ENCODE results near the gene SMARCC1. TPM values are rescaled to one million over a fixed set of nuclear protein-coding genes. Genes with fewer than 3 reads are reported as not detected.
A peak's percentile ranks its signal among the peaks of the same experiment; 100 is the strongest.

SMARCC1 gene
- total RNA-seq, 4 donors from 2014 or later, result 28.2 to 51.7 (median 31.2) TPM

GRCh38 chr3:47794544-47794943 is 12.9 kb upstream of the SMARCC1 start:
- WGBS, 2 donors, result 74 to 79% methylated on average over 4 of the region's 4 CpGs
- no peak for DNase-seq
- Histone ChIP-seq H3K4me3 (no peak overlapping the region), H3K36me3 (no peaks in the 10 kb centered on the region), H3K9me3 (no peaks in the 10 kb centered on the region), H3K27me3 (no peaks in the 10 kb centered on the region), H3K27ac (no peak overlapping the region), H3K4me1 (peaks cover 0 to 8% (median 0%) of the 10 kb centered on the region in 3 donors)
- TF ChIP-seq CTCF (IDR thresholded peaks at IDR 0.05), result no peak
- no peak for TF ChIP-seq POLR2A (IDR thresholded peaks at IDR 0.05)
- intact Hi-C loops (cut with DNase I), result no loop called here

DNA sequence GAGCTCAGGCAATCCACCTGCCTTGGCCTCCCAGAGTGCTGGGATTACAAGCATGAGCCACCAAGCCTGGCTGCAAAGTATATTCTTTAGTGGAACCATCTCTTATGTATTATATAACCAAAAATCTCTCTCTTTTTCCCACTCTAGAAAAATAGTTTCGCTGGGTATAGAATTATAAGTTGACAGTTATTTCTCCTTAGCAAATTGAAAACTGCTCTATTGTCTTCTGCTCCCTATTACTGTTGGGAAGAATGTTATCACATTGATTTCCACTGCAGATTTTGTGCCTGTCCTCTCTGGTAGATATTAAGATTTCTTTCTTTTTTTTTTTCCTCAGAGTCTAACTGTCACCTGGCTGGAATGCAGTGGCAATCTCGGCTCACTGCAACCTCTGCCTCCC is 11.0 kb upstream of the SMARCC1 start:
- H3K4me3 ChIP-seq, result no peak overlapping the region
- TF ChIP-seq POLR2A (IDR thresholded peaks at IDR 0.05) (no peak), CTCF (IDR thresholded peaks at IDR 0.05) (no peak)
- no peak for DNase-seq
- no peaks in the 10 kb centered on the region for H3K27me3 ChIP-seq
- intact Hi-C loops (cut with DNase I), result loop anchor here (2.0 kb wide), 1 partner anchor 270 kb away; no protein-coding TSS in a partner anchor
- H3K9me3 ChIP-seq, result no peaks in the 10 kb centered on the region
- H3K27ac ChIP-seq, result no peak overlapping the region
- H3K4me1 ChIP-seq, result peaks cover 0 to 12% (median 0%) of the 10 kb centered on the region in 3 donors
- H3K36me3 ChIP-seq, result no peaks in the 10 kb centered on the region
- WGBS, 2 donors, result 97 to 100% methylated on average over 2 of the region's 2 CpGs

DNA sequence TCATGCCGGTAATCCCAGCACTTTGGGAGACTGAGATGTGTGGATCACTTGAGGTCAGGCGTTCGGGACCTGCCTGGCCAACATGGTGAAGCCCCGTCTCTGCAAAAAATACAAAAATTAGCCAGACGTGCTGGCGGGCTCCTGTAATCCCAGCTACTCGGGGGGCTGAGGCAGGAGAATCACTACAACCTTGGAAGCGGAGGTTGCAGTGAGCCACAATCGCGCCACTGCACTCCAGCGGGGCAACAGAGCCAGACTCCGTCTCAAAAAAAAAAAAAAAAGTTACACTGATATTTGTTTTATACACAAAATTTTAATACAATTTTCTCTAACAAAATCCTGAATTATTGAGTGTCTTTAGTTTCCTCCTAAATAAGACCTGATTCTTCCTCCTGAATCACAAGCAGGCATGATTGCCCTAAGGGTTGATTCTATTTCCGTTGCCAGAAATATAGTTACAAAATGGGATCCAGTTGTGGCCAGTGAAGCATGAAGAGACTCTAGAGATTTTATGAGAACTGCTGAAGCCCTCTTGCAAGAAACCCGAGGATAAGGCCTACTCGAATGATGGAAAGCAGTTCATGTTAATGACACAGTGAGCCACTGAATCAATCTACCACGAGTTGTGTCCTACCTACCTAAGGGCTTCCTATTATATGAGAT is 9.6 kb upstream of the SMARCC1 start:
- Histone ChIP-seq H3K4me1 (peaks cover 0 to 12% (median 0%) of the 10 kb centered on the region in 3 donors), H3K27ac (no peak overlapping the region), H3K36me3 (no peaks in the 10 kb centered on the region), H3K4me3 (no peak overlapping the region), H3K27me3 (no peaks in the 10 kb centered on the region), H3K9me3 (no peaks in the 10 kb centered on the region)
- DNase-seq, result no peak
- 87 to 88% methylated on average over 12 to 16 of the region's 16 CpGs for WGBS, 2 donors
- TF ChIP-seq POLR2A (IDR thresholded peaks at IDR 0.05) (no peak), CTCF (IDR thresholded peaks at IDR 0.05) (no peak)
- intact Hi-C loops (cut with DNase I), result no loop called here

DNA sequence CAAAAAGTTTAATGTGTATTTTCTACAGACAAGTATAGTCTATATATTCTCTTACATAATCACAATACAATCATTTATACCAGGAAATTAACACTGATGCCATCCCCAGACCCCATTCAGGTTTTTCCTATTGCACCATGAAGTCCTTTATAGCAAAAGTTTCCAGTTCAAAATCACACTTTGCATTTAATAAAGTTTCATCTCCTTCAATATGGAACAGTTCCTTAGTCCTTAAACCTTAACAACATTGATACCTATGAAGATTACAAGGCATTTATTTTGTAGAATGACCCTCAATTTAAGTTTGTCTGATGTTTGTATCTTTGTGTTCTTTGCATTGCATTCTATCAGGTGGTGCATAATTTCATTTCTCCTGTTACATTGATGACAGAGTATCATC is 2.0 kb upstream of the SMARCC1 start:
- H3K4me3 ChIP-seq, result no peak overlapping the region
- TF ChIP-seq CTCF (IDR thresholded peaks at IDR 0.05), result no peak
- TF ChIP-seq POLR2A (IDR thresholded peaks at IDR 0.05), result no peak
- H3K27ac ChIP-seq, result no peak overlapping the region
- H3K27me3 ChIP-seq, result no peaks in the 10 kb centered on the region
- intact Hi-C loops (cut with DNase I), result no loop called here
- peaks cover 5 to 38% (median 22%) of the 10 kb centered on the region in 3 donors for H3K4me1 ChIP-seq
- DNase-seq, result no peak
- H3K36me3 ChIP-seq, result no peaks in the 10 kb centered on the region
- no peaks in the 10 kb centered on the region for H3K9me3 ChIP-seq

- peaks cover 5 to 44% (median 23%) of the 10 kb centered on the region in 3 donors for H3K4me1 ChIP-seq
- H3K27me3 ChIP-seq, result no peaks in the 10 kb centered on the region
- H3K4me3 ChIP-seq, result peak overlapping the region; percentile 83 to 100 (median 92)
- intact Hi-C loops (cut with DNase I), result no loop called here
- H3K36me3 ChIP-seq, result no peaks in the 10 kb centered on the region
- 53 to 59% methylated on average over 22 to 23 of the region's 23 CpGs for WGBS, 2 donors
- TF ChIP-seq POLR2A (IDR thresholded peaks at IDR 0.05), result no peak
- no peak for TF ChIP-seq CTCF (IDR thresholded peaks at IDR 0.05)
- H3K9me3 ChIP-seq, result no peaks in the 10 kb centered on the region
- no peak for DNase-seq
- H3K27ac ChIP-seq, result peak overlapping the region; percentile 97 to 100 (median 98)
Observed at GRCh38 chr3:47782446-47783308, 984 bp upstream of the SMARCC1 start.

Data from esophagus squamous epithelium (tissue), 5 donors.